HG03457 (cell line): ENCODE measurements around the gene SLC35A2.
"Not testable (repeated sequence)": the region's sequence is repeated elsewhere in the genome, so short reads cannot be mapped to it uniquely, and the experiment has no call there.

Source experiments
- ATAC-seq: cut with Tn5 transposase; IDR thresholded peaks from one replicate; pipeline ENCODE4 v1.9.1; 2021; ENCODE audit warnings: moderate number of reproducible peaks; ENCODE audit not compliant: unreplicated experiment

The SLC35A2 gene

GRCh38 chrX:48903290-48903689 lies 8.2 kb downstream of the SLC35A2 start:
- ATAC-seq: no peak

GRCh38 chrX:48902776-48903175 lies 8.7 kb downstream of the SLC35A2 start:
- no peak for ATAC-seq

- no peak for ATAC-seq
Observed at GRCh38 chrX:48902135-48902534, 9.3 kb downstream of the SLC35A2 start.

DNA sequence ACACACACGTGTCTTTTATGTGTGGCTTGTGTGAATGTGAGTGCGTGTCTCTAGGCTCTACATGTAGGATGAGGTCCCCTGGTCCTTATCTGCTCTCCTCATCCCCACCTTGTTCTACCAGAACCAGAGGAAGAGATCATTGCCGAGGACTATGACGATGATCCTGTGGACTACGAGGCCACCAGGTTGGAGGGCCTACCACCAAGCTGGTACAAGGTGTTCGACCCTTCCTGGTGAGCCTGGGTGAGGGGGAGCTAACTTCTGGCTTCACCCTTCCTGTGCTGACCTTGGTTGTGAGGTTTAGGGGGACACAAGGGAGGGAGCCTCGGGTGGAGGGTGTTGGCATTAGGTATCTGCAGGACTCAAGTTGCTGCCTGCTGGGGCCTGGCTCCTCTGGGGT lies 10.4 kb downstream of the SLC35A2 start:
- ATAC-seq: no peak

GRCh38 chrX:48899078-48899410 lies 12.4 kb downstream of the SLC35A2 start:
- ATAC-seq: no peak

DNA sequence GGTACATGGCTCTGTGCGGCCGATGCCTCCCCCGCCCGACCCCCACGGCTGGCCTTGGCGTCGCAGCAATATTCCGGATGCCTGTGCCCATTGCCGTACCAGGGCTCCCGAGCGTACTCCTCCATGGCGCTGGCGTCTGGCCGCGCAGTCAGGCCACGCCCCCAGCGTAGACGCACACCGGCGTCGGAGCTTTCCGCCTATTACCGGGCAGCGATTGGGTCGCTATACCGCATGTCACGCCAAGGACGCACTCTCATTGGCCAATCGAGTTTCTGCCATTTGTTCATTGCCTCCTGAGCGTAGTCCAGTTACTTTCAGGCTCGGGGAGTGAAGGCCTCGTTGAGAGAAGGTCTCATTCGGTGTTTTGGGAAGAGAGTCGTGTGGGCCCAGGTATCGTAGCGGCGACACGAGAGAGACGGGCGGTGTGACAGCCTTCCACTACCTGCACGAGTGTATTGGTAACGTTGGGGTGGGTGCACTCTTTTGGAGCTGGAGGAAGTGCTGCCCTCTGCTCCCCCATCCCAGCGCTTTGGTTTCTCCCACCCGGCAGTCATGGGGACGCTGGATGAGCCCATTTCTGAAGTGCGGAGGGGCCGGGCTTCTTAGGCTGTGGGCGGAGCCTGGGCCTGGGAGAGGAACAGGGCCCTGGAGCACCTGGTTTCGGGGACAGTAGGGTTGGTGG lies 13.7 kb downstream of the SLC35A2 start, which contains the start of the genes PQBP1 and TIMM17B:
Gene PQBP1, plus strand, starts transcription at position 306 of the 682 bp plus-strand sequence. CDS start 580 bp downstream, outside the sequence.
Gene TIMM17B, minus strand, starts transcription at position 144 of the 682 bp plus-strand sequence. Its CDS starts 19 bp downstream, at position 125.
- peak; percentile 83 for ATAC-seq

- peak; percentile 3 for ATAC-seq
Observed at GRCh38 chrX:48897157-48897624, 14.3 kb downstream of the SLC35A2 start.

- no peak for ATAC-seq
Observed at GRCh38 chrX:48896611-48897011, 14.8 kb downstream of the SLC35A2 start.

DNA sequence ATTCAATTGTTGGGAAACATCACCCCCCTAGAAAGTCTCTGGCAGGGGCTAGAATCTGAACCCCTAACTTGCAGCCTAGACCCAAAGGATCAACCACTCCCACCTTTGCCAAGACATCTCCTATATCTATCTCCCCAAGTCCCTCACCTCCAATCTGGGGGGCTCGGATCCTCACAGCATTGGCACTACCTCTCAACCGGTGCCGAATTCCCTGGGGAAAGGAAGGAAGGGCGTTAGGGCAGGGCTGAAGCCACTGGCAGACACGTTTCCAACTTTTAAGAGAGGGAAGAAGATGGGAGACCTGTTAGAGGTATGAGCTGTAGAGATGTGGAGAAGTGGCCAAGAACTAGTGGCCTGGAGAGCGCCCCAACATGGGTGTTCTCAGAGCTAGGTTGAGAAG lies 16.6 kb downstream of the SLC35A2 start:
- no peak for ATAC-seq

- ATAC-seq: no peak
Observed at GRCh38 chrX:48893556-48894348, 17.7 kb downstream of the SLC35A2 start.

GRCh38 chrX:48892896-48893295 lies 18.6 kb downstream of the SLC35A2 start:
- ATAC-seq: no peak

GRCh38 chrX:48891402-48892288 lies 19.8 kb downstream of the SLC35A2 start:
- ATAC-seq: peak; percentile 60

GRCh38 chrX:48890934-48891401 lies 20.5 kb downstream of the SLC35A2 start:
- peak; percentile 39 for ATAC-seq

GRCh38 chrX:48890296-48890925 lies 21.0 kb downstream of the SLC35A2 start:
- ATAC-seq: no peak

DNA sequence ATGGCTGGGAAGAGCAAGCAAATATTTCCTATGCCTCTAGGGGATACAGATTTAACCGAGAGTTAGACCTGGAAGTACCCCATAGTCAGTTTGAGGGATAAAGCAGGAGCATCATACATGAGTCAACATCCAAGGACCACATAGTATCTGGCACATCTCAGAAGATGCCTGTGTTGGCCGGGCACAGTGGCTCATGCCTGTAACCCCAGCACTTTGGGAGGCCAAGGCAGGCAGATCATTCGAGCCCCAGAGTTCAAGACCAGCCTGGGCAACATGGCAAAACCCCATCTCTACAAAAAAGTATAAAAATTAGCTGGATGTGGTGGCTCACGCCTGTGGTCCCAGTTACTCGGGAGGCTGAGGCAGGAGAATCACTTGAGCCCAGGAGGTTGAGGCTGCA lies 24.9 kb downstream of the SLC35A2 start:
- not testable (repeated sequence) for ATAC-seq

DNA sequence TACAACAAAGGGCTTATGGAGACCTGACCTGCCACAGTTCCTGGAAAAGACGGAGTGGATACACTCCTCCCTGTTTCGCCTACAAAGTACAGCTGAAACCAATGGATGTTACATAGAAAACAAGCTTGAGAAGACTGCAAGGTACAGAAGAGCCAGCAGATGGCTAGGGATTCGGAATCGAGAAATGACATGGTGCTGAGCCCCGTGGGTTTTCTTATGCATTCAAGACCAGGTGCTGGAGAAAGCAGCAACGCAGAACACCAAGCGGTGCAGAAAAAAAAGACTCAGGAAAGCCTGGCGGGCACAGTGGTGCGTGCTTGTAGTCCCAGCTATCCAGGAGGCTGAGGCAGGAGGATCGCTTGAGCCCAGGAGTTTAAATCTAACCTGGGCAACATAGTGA lies 27.7 kb downstream of the SLC35A2 start:
- ATAC-seq: no peak

GRCh38 chrX:48876944-48877343 lies 34.5 kb downstream of the SLC35A2 start:
- not testable (repeated sequence) for ATAC-seq

GRCh38 chrX:48872017-48872416 lies 39.4 kb downstream of the SLC35A2 start:
- ATAC-seq: not testable (repeated sequence)

DNA sequence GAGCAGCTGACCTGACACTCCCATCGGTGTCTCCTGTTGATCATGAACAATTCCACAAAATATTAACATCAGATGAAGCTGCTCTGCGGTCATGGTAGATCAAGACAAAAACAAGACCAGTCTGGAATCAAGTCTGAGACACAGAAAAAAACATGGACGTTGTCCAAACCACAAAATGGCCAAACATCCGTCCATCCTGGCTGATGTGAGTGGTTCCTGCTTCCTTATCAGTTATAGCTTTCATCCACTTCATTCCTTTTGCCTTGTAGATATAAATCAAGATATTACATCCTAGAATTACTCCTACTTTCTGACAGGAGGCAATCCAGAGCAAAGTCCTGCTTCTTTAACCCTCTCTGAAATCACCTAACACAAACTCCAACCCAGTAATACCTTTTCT lies 47.2 kb downstream of the SLC35A2 start:
- no peak for ATAC-seq

DNA sequence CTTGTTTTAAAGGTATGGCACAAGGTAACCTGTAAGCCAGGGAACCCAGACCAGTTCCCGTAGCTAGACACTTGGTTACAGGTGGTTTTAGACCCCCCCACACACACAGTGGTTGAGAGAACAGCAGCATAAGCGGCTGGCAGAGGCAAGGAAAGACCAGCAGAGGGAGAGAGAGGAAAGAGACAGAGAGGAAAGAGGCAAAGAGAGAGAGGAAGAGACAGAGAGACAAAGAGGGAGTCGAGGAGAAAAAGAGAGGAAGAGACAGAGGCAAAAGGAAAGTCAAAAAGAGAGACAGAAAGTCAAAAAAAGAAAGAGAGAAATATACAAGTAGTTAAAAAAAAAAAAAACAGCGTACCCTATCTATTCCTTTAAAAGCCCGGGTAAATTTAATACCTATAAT lies 56.5 kb downstream of the SLC35A2 start:
- ATAC-seq: no peak
